ENCODE measurements around the gene HS3ST6.

HS3ST6 gene

DNA sequence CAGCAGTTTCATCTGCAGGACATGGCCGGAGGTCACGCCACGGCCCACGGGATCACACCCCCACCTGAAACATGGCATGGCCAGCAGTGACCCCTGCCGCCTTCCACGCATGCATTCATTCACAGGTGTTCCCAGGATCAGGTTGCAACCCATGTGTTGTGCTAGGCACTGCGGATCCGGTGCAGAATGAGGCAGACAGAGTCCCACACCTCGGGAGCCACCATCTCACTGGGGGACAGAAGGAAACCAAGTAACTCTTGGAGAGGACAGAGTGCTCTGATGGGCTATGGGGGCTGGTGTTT, 29.1 kb upstream of the HS3ST6 start:
- no peak for TF ChIP-seq GABPA (IDR thresholded peaks at IDR 0.05; ENCODE audit: low read depth)
- no peak for TF ChIP-seq POLR2AphosphoS5 (IDR thresholded peaks at IDR 0.05; ENCODE audit: low read depth)
- no peak for TF ChIP-seq SPI1 (IDR thresholded peaks at IDR 0.05; ENCODE audit: borderline replicate concordance, low read depth)
- TF ChIP-seq, protein P1, sequence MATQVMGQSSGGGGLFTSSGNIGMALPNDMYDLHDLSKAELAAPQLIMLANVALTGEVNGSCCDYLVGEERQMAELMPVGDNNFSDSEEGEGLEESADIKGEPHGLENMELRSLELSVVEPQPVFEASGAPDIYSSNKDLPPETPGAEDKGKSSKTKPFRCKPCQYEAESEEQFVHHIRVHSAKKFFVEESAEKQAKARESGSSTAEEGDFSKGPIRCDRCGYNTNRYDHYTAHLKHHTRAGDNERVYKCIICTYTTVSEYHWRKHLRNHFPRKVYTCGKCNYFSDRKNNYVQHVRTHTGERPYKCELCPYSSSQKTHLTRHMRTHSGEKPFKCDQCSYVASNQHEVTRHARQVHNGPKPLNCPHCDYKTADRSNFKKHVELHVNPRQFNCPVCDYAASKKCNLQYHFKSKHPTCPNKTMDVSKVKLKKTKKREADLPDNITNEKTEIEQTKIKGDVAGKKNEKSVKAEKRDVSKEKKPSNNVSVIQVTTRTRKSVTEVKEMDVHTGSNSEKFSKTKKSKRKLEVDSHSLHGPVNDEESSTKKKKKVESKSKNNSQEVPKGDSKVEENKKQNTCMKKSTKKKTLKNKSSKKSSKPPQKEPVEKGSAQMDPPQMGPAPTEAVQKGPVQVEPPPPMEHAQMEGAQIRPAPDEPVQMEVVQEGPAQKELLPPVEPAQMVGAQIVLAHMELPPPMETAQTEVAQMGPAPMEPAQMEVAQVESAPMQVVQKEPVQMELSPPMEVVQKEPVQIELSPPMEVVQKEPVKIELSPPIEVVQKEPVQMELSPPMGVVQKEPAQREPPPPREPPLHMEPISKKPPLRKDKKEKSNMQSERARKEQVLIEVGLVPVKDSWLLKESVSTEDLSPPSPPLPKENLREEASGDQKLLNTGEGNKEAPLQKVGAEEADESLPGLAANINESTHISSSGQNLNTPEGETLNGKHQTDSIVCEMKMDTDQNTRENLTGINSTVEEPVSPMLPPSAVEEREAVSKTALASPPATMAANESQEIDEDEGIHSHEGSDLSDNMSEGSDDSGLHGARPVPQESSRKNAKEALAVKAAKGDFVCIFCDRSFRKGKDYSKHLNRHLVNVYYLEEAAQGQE (IDR thresholded peaks at IDR 0.05; ENCODE audit: insufficient replicate concordance, low read depth), result no peak
- no peak for TF ChIP-seq CTCF (IDR thresholded peaks at IDR 0.05; ENCODE audit: insufficient read depth, low read length)
- no peaks in the 10 kb centered on the region for H3K27me3 ChIP-seq (ENCODE audit: insufficient read depth, poor library complexity, severe bottlenecking)
- no peak overlapping the region for H3K27ac ChIP-seq (replicated peaks)
- DNase-seq (ENCODE audit: low read depth in 1 of 2, low spot score in 1 of 2), result no peak
- no peak overlapping the region for H3K4me3 ChIP-seq (replicated peaks; ENCODE audit: insufficient read depth, low read length)

- Histone ChIP-seq H3K27me3 (ENCODE audit: insufficient read depth, poor library complexity, severe bottlenecking) (no peaks in the 10 kb centered on the region), H3K27ac (replicated peaks) (no peak overlapping the region), H3K4me3 (replicated peaks; ENCODE audit: insufficient read depth, low read length) (no peak overlapping the region)
- no peak for DNase-seq (ENCODE audit: low read depth in 1 of 2, low spot score in 1 of 2)
- TF ChIP-seq POLR2AphosphoS5 (IDR thresholded peaks at IDR 0.05; ENCODE audit: low read depth), result no peak
- TF ChIP-seq, protein P1 (IDR thresholded peaks at IDR 0.05; ENCODE audit: insufficient replicate concordance, low read depth), result no peak
- TF ChIP-seq GABPA (IDR thresholded peaks at IDR 0.05; ENCODE audit: low read depth), result no peak
- no peak for TF ChIP-seq SPI1 (IDR thresholded peaks at IDR 0.05; ENCODE audit: borderline replicate concordance, low read depth)
- no peak for TF ChIP-seq CTCF (IDR thresholded peaks at IDR 0.05; ENCODE audit: insufficient read depth, low read length)
Measured at GRCh38 chr16:1946495-1947368, 28.5 kb upstream of the HS3ST6 start.

DNA sequence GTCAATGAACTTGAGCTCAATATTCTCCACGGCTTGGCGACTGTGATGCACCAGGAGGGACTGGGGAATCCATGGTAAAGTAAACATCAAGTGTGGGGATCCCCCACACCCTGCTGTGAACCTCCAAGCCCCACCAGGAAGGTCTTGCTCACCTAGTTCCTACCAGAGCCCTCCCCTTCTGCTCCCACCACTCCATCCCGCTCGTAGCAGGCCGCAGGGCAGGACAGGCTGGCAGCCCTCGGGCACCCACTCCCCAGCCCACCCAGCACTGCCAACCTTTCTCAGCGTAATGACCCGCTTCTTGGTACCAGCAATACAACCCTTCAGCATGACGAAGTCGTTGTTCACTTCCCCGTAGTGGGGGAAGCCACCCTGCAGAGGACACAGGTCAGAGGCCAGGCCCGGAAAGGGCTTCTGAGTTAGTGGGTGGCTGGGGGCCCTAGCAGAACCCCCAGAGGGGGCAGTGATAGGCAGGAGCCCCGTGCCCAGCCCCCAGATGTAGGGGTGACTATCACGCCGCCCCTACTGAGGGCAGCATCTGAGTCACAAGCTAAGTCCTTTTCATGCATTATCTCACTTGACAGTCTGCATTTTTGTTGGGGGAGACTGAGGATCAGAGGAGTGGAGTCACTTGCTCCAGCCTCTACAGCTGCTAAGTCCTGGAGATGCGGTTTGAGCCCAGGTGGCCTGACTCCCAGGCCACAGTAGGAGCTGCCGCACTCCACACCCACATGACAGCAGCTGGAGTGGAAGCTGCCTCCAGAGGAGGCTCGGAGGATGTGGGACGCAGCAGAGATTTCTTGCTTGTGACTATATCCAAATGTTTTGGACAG, 27.6 kb upstream of the HS3ST6 start:
- no peak for DNase-seq (ENCODE audit: low read depth in 1 of 2, low spot score in 1 of 2)
- Histone ChIP-seq H3K4me3 (replicated peaks; ENCODE audit: insufficient read depth, low read length) (no peak overlapping the region), H3K27ac (replicated peaks) (no peak overlapping the region), H3K27me3 (ENCODE audit: insufficient read depth, poor library complexity, severe bottlenecking) (no peaks in the 10 kb centered on the region)
- no peak for TF ChIP-seq GABPA (IDR thresholded peaks at IDR 0.05; ENCODE audit: low read depth)
- no peak for TF ChIP-seq CTCF (IDR thresholded peaks at IDR 0.05; ENCODE audit: insufficient read depth, low read length)
- TF ChIP-seq, protein P1 (IDR thresholded peaks at IDR 0.05; ENCODE audit: insufficient replicate concordance, low read depth), result no peak
- no peak for TF ChIP-seq POLR2AphosphoS5 (IDR thresholded peaks at IDR 0.05; ENCODE audit: low read depth)
- TF ChIP-seq SPI1 (IDR thresholded peaks at IDR 0.05; ENCODE audit: borderline replicate concordance, low read depth), result no peak

Data from HL-60 (cell line).